Adipose tissue (tissue), 3 donors: Measurements from ENCODE around the gene GNA12. TPM values are rescaled to one million over a fixed set of nuclear protein-coding genes. Genes with fewer than 3 reads are reported as not detected.
"Not testable (repeated sequence)": the region's sequence is repeated elsewhere in the genome, so short reads cannot be mapped to it uniquely, and the experiment has no call there.

Experiments
- H3K27ac ChIP-seq: one replicate; pipeline ENCODE4 v1.5.1; 2013; ENCODE audit warnings: low read depth, low read length
- WGBS, 3 donors: extraction: QIAGEN DNeasy Blood & Tissue Kit; methylation state at CpG; one replicate each; pipeline ENCODE4 v1.1.7; 2013; 5-methylcytosine and 5-hydroxymethylcytosine counted together
- polyA plus RNA-seq, 3 donors: library from polyadenylated mRNA; stranded (reverse); fragments of 200-250 nt; gene quantifications; one replicate each; pipeline ENCODE4 v1.2.3, GENCODE V29; 2013
- donor health status: healthy with polysubstance abuse.
- donor health status: Bipolar disorder and iron deficiency.
- donor health status: healthy.

GNA12 gene
- polyA plus RNA-seq, 3 donors = 14.8 to 42.6 (median 39.9) TPM

DNA sequence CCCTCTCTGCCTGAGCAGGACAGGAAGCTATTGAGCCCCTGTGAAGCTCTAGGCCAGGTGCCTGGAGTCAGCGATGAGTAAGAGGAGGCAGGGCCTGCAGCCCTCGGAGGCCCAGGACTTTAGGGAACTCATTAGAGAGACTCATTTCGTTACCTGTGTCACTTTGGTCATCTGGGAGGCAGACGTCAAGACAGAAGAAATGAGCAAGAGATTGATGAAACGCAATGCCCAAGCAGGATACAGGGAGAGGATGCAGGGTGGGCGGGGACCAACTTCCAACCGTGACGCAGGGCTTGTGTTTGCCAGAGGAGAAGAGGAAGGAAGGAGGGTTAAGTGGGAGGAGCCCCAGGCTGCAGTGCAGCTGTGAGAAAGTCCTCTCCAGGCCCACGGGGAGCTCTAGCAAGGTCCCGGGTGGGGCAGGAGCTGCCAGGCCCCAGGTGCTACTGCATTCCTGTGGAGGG, 26.4 kb upstream of the GNA12 start:
- H3K27ac ChIP-seq = no peak overlapping the region
- WGBS, 3 donors = 6 to 30% (median 7%) methylated on average over 10 of the region's 10 CpGs

DNA sequence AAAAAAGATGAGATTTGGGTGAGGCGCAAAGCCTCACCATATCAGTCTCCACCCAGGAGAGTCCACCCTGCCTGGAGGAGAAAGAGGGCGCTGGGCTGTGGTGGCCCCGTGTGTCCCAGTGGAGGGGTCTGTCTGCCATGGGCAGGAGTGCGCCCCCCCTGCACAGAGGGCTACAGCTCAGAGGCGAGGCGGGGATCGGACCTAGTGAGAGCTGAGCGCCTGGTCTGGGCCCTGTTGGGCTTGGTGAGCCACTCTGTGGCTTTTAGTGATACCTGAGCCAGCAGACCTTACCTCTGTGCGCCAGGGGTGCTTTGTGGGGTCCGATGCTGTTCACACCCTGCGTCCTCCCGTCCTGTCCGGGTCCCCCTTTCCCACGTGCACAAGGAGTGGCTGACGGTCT, 25.9 kb upstream of the GNA12 start:
- 79 to 92% (median 81%) methylated on average over 15 of the region's 15 CpGs for WGBS, 3 donors
- H3K27ac ChIP-seq = no peak overlapping the region

GRCh38 chr7:2866601-2867000, 22.5 kb upstream of the GNA12 start:
- no peak overlapping the region for H3K27ac ChIP-seq
- WGBS, 3 donors = 21 to 50% (median 28%) methylated on average over 3 of the region's 3 CpGs

- WGBS, 3 donors = 41 to 53% (median 51%) methylated on average over 17 of the region's 17 CpGs
- no peak overlapping the region for H3K27ac ChIP-seq
Measured at GRCh38 chr7:2864999-2865670, 21.0 kb upstream of the GNA12 start.

DNA sequence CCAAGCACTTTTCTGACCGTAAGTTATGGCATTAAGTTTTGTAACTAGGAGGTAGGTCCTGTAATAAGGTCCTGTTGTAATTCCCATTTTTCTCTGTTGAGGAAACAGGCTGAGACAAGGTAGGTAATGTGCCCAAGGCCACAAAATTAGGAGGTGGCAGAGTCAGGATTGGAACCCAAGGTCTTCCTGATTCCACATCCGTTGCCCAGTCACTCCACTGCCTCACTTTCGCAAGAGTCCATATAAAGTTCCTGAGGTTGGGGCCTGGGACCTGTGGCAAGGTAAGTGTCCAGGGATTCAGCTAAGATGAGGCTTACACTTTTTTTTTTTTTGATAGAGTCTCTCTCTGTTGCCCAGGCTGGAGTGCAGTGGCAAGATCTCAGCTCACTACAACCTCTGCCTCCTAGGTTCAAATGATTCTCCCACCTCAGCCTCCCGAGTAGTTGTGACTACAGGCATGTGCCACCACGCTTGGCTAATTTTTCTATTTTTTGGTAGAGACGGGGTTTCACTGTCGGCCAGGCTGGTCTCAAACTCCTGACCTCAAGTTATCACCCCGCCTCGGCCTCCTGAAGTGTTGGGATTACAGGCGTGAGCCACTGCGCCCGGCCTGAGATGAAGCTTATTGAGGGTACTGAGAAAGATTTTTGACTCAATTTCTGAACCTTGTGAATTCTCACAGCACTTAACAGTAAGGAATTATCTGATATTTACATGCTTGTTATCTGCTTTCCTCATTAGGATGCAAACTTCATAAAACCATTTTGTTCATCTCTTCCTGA, 20.3 kb upstream of the GNA12 start:
- H3K27ac ChIP-seq = peak overlapping the region; percentile 30
- 78 to 83% (median 82%) methylated on average over 12 of the region's 12 CpGs for WGBS, 3 donors

- 6 to 66% (median 10%) methylated on average over 13 to 18 of the region's 18 CpGs for WGBS, 3 donors
- peak overlapping the region; percentile 73 for H3K27ac ChIP-seq
Measured at GRCh38 chr7:2863461-2864066, 19.5 kb upstream of the GNA12 start.

DNA sequence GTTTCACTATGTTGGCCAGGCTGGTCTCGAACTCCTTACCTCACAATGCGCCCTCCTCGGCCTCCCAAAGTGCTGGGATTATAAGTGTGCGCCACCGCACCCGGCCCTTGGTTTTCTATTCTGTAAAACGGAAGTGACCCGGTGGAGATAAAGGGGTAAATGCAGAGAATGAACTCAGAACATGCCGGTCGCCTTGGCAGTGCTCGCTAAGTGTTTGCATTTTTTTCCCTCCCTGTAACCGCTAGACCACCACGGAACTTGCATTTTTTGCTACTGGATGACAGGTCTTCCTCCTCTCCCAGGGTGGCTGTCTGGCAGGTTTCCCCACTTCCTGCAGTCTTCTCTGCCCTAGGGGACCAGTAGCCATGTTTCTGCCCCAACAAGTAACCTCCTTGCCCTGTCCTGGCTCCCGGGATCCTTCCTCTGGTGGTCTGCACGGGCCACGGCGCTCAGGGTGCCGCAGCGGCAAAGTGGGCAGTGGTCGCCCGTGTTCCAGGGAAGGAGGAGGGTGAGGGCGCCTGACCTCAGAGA, 18.8 kb upstream of the GNA12 start:
- peak overlapping the region; percentile 73 for H3K27ac ChIP-seq
- WGBS, 3 donors = 69 to 83% (median 78%) methylated on average over 22 of the region's 22 CpGs

DNA sequence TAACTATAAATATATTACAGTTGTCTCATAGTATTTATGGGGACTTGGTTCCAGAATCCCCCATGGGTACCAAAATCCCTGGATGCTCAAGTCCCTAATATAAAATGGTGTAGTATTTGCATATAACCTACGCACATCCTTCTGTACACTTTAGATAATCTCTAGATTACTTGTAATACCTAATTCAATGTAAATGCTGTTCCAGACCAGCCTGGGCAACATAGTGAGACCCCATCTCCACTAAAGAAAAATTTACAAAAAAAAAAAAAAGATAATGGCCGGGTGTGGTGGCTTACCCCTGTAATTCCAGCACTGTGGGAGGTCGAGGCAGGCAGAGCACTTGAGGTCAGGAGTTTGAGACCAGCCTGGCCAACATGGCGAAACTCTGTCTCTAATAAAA, 17.4 kb upstream of the GNA12 start:
- no peak overlapping the region for H3K27ac ChIP-seq
- WGBS, 3 donors = 91 to 96% (median 95%) methylated on average over 4 of the region's 4 CpGs

- H3K27ac ChIP-seq = no peak overlapping the region
- 22 to 89% (median 83%) methylated on average over 14 of the region's 14 CpGs for WGBS, 3 donors
Measured at GRCh38 chr7:2860627-2861133, 16.6 kb upstream of the GNA12 start.

GRCh38 chr7:2859952-2860351, 15.8 kb upstream of the GNA12 start:
- 82 to 96% (median 90%) methylated on average over 6 of the region's 6 CpGs for WGBS, 3 donors
- no peak overlapping the region for H3K27ac ChIP-seq

- 89 to 93% (median 90%) methylated on average over 5 of the region's 5 CpGs for WGBS, 3 donors
- no peak overlapping the region for H3K27ac ChIP-seq
Measured at GRCh38 chr7:2858621-2859020, 14.5 kb upstream of the GNA12 start.

DNA sequence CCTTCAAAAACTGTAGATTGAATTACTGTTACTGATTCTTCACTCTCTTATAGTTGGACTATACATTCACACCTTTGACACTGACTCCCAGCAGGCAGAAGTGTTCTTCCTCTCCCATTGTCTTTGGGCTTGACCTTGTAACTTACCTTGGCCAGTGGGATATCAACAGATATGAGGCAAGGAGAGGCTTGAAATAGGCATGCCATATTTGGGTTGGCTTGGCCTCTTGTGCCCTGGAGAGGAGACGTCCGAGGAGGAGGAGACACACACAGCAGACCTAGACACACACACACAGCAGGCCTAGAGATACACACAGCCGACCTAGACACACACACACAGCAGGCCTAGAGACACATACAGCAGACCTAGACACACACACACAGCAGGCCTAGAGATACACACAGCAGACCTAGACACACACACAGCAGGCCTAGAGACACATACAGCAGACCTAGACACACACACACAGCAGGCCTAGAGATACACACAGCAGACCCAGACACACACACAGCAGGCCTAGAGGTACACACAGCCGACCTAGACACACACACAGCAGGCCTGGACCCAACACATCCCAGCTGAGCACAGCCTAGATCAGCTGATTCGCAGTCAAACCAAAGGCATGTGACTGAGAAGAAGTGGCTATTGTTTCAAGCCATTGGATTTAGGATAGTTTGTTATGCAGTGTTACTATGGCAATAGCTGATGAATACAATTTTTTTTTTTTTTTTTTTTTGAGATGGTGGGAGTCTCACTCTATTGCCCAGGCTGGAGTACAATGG, 12.5 kb upstream of the GNA12 start:
- 78 to 85% (median 82%) methylated on average over 5 of the region's 5 CpGs for WGBS, 3 donors
- H3K27ac ChIP-seq = no peak overlapping the region

GRCh38 chr7:2855386-2855785, 11.3 kb upstream of the GNA12 start:
- 96 to 98% (median 98%) methylated on average over 6 of the region's 6 CpGs for WGBS, 3 donors
- H3K27ac ChIP-seq = no peak overlapping the region

DNA sequence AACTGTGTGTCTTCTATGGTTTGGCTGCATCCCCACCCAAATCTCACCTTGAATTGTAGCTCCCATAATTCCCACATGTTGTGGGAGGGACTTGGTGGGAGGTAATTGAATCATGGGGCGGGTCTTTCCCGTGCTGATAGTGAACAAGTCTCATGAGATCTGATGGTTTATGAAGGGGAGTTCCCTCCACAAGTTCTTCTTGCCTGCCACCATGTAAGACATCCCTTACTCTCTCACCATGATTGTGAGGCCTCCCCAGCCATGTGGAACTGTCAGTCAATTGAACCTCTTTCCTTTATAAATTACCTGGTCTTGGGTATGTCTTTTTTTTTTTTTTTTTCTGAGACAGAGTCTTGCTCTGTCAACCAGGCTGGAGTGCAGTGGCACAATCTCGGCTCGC, 9.4 kb upstream of the GNA12 start:
- 81 to 91% (median 81%) methylated on average over 4 of the region's 4 CpGs for WGBS, 3 donors
- not testable (repeated sequence) for H3K27ac ChIP-seq

GRCh38 chr7:2853147-2853546, 9.0 kb upstream of the GNA12 start:
- WGBS, 3 donors = 25 to 66% (median 49%) methylated on average over 3 of the region's 3 CpGs
- H3K27ac ChIP-seq = no peak overlapping the region

DNA sequence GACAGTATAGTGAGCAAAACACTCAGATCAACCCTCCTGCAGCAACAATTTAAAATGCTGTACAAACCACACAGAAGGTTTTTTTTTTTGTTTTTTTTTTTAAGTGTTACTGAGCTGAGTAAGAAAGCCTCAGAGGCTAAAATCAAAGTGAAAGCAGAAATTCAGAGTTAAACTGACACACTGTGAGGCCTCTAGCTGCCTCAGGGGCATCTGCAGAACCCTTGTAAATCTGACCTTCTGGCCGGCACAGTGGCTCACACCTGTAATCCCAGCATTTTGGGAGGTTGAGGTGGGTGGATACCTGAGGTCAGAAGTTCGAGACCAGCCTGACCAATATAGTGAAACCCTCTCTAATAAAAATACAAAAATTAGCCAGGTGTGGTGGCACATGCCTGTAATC, 7.4 kb upstream of the GNA12 start:
- no peak overlapping the region for H3K27ac ChIP-seq
- 77 to 86% (median 82%) methylated on average over 2 of the region's 2 CpGs for WGBS, 3 donors

DNA sequence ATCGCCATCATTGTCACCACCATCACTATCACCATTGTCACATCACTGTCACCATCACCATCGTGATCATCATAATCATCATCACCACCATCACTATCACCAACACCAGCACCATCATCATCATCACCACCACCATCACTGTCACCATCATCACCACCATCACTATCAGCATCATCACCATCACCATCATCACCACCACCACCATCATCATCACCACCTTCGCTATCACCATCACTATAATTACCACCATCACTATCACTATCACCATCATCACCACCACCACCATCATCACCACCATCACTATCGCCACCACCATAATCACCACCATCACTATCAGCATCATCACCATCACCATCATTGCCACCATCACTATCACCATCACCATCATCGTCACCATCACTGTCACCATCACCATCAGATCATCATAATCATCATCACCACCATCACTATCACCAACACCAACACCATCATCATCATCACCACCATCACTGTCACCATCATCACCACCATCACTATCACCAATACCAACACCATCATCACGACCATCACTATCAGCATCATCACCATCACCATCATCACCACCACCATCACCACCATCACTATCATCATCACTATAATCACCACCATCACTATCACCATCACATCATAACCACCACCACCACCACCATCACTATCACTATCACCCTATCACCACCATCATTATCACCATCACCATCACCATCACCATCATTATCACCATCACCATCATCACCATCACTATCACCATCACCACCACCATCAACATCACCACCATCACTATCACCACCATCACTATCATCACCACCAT, 6.0 kb upstream of the GNA12 start:
- 94 to 98% (median 95%) methylated on average over 6 of the region's 6 CpGs for WGBS, 3 donors
- no peak overlapping the region for H3K27ac ChIP-seq
